ENCODE results near the gene DGLUCY.

DNA sequence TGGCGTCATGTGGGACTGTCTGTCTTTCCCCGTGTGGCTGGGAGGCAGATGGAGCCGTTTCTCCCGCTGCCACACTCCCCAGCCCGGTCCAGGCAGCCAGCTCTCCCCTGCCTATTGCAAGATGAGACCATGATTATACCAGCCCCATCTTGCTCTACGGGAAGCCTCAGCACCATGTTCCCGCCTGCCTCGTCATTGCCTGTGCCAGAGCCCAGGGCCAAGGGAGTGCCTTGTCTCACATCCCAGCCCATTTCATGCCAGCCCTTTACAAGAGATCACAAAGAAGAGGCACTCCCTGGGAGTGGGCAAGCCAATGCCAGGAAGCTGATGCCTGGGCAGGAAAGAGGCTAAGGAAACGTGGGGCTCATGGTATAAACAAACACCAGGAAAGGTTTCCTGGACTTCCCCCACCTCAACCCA is 106.7 kb downstream of the DGLUCY start:
- TF ChIP-seq, protein P1, sequence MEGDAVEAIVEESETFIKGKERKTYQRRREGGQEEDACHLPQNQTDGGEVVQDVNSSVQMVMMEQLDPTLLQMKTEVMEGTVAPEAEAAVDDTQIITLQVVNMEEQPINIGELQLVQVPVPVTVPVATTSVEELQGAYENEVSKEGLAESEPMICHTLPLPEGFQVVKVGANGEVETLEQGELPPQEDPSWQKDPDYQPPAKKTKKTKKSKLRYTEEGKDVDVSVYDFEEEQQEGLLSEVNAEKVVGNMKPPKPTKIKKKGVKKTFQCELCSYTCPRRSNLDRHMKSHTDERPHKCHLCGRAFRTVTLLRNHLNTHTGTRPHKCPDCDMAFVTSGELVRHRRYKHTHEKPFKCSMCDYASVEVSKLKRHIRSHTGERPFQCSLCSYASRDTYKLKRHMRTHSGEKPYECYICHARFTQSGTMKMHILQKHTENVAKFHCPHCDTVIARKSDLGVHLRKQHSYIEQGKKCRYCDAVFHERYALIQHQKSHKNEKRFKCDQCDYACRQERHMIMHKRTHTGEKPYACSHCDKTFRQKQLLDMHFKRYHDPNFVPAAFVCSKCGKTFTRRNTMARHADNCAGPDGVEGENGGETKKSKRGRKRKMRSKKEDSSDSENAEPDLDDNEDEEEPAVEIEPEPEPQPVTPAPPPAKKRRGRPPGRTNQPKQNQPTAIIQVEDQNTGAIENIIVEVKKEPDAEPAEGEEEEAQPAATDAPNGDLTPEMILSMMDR (IDR thresholded peaks at IDR 0.05), result no peak
- no peak for TF ChIP-seq POLR2A (IDR thresholded peaks at IDR 0.05)

Data from Peyer's patch (tissue), 4 donors.